IPS-20b (cell line): ENCODE data around the gene SPARC.
A peak's percentile ranks its signal among the peaks of the same experiment; 100 is the strongest.
"Not testable (repeated sequence)": the region's sequence is repeated elsewhere in the genome, so short reads cannot be mapped to it uniquely, and the experiment has no call there.

Source experiments
- H3K27ac ChIP-seq: one replicate; pipeline ENCODE4 v1.5.1; 2013; ENCODE audit warnings: low read length
- H3K27me3 ChIP-seq: 2 replicates; pipeline ENCODE4 v1.6.1; 2013; ENCODE audit warnings: mild to moderate bottlenecking, low read length, inconsistent platforms; ENCODE audit not compliant: insufficient read depth
- H3K36me3 ChIP-seq: 2 replicates; pipeline ENCODE4 v1.6.1; 2013; ENCODE audit warnings: low read depth, mild to moderate bottlenecking, inconsistent platforms, low read length, moderate library complexity; ENCODE audit not compliant: insufficient read depth
- H3K4me1 ChIP-seq: 2 replicates; pipeline ENCODE4 v1.6.1; 2013; ENCODE audit warnings: mild to moderate bottlenecking, control low read depth, inconsistent platforms, low read length, moderate library complexity; ENCODE audit not compliant: insufficient read depth
- H3K4me3 ChIP-seq: 2 replicates; pipeline ENCODE4 v1.5.1; 2013; ENCODE audit warnings: mild to moderate bottlenecking, low read length, inconsistent platforms
- H3K9ac ChIP-seq: 2 replicates; pipeline ENCODE4 v1.6.1; 2013; ENCODE audit warnings: low read depth, mild to moderate bottlenecking, inconsistent platforms, low read length, moderate library complexity
- H3K9me3 ChIP-seq: 2 replicates; pipeline ENCODE4 v1.6.1; 2013; ENCODE audit warnings: mild to moderate bottlenecking, low read depth, low read length, inconsistent platforms; ENCODE audit not compliant: insufficient read depth

SPARC gene

DNA sequence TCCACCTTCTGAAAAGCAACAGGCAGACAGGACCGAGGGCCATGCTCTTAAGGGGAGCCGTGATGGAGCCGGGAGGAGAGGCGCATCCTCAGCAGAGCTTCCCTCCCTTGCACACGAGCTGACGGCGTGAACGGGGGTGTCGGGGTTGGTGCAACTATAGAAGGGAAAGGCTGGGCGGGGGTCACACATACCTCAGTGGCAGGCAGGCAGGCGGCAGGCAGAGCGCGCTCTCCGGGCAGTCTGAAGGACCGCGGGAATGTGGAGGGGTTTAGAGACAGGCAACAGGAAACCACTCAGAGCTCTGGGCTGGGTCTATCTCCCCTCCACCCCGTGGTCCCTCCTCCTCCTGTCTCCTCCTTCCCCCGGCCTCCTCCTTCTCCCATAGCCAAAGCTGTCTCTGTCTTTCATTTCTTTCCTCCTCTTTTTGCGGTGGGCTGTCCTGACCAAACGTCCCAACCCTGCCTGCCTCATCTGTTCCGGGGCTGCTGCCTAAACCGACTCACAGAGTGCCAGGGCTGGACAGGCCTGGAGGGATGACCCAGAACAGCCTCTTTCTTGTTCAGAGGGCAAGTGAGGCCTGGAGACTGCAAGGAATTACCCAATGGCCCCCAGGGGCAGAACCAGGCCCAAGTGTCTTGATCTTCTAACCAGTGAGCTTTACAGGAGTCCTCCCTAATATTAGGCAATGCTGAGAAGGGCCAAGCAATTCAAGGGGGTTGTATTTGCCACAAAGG, at the start of gene SPARC:
Gene SPARC (minus strand): TSS at position 242 of the 734 bp plus-strand sequence. CDS start 10,727 bp downstream, outside the sequence.
- Histone ChIP-seq H3K27me3 (no peaks in the 10 kb centered on the region), H3K27ac (peak within 1 kb of the TSS; percentile 43), H3K9me3 (no peaks in the 10 kb centered on the region), H3K36me3 (peaks cover 13% of the 10 kb centered on the region; the same call in 1 of the 2 replicates), H3K4me3 (peak within 1 kb of the TSS; percentile 90), H3K9ac (peak within 1 kb of the TSS; percentile 86; the same call in 1 of the 2 replicates), H3K4me1 (peaks cover 31% of the 10 kb centered on the region)

DNA sequence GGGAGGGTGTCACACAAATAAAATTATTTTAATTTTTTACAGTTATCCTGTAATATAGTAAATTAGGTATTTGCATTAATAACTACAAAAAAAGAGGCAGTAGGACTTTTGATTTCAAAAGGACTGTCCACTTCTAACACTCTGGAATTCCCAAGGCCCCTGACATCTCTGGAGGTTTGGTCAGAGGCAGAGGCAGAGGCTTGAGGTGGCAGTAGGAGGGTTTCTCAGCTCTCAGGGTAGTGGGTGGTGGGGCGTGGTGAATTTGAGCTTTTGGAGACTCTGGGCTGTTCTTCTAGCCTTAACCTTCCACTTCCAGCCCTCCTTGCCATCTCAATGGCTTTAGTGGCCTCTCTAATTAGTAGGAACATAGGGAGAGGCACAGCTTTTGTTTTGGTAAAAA, 48.9 kb upstream of the SPARC start:
- Histone ChIP-seq H3K36me3 (no peaks in the 10 kb centered on the region), H3K27me3 (no peaks in the 10 kb centered on the region), H3K27ac (no peak overlapping the region), H3K9ac (no peak overlapping the region), H3K4me3 (no peak overlapping the region), H3K9me3 (no peaks in the 10 kb centered on the region), H3K4me1 (peaks cover 20% of the 10 kb centered on the region)

DNA sequence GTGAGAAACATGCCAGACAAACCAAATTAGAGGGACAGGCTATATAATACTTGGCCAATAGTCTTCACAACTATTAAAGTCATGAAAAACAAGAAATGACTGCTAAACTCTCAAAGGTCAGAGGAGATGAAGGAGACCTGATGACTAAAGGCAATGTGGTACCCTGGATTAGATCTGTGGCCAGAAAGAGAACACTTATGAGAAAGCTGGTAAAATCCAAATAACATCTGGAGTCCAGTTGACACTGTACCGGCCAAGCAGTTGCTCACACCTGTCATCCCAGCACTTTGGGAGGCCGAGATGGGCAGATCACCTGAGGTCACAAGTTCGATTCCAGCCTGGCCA, 47.3 kb upstream of the SPARC start:
- Histone ChIP-seq H3K36me3 (no peaks in the 10 kb centered on the region), H3K9me3 (peaks cover 9% of the 10 kb centered on the region; the same call in 1 of the 2 replicates), H3K4me1 (peaks cover 7% of the 10 kb centered on the region; the same call in 1 of the 2 replicates), H3K4me3 (no peak overlapping the region), H3K27ac (no peak overlapping the region), H3K27me3 (no peaks in the 10 kb centered on the region), H3K9ac (no peak overlapping the region)

DNA sequence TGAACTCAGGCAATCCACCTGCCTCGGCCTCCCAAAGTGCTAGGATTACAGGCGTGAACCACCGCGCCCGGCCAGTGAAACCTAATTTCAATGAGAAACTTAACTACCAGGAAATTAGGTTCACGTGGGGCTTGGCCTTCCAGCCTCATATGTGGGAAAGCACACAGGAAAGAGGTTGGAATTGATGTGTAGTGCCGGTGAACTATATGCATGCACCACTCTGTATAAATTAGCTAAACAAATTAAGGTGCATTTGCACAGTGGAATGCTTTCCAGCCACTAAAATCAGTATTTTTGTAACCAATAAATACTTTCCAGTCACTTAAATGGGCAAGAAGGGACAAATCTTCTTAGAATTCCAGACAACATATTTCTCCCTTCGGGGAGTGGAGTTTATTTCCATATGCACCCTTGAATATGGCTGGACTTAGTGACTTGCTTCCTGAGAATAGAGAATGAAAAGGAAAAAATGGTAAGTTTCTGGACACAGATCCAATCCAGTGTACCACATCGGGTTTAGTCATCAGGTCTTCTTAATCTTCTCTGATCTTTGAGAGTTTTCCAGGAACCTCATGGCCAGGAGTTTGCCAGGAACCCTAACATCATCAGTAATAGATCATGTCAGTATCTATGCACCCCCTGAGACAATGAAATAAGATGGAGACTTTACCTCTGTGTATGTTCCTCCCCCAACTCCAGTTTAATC, 46.8 kb upstream of the SPARC start:
- Histone ChIP-seq H3K27ac (no peak overlapping the region), H3K36me3 (no peaks in the 10 kb centered on the region), H3K9ac (no peak overlapping the region), H3K9me3 (peaks cover 9% of the 10 kb centered on the region; the same call in 1 of the 2 replicates), H3K4me1 (peaks cover 7% of the 10 kb centered on the region; the same call in 1 of the 2 replicates), H3K4me3 (no peak overlapping the region), H3K27me3 (no peaks in the 10 kb centered on the region)

DNA sequence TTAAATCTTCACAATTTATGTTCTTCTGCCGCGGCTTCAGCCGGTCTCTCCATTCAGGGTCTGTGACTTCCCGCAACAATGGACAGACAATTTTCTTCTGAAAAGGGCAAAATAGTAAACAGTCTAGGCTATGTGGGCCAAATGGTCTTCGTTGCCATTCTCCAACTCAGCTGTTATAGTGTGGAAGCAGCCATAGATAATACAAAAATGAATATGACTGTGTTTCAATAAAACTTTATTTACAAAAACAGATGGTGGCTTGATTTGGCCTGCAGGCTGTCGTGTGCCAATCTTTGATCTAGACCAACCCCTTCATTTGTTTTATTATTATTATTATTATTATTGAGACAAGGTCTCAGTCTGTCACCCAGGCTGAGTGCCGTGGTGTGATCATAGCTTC, 43.7 kb upstream of the SPARC start:
- no peak overlapping the region for H3K9ac ChIP-seq
- H3K9me3 ChIP-seq = peaks cover 9% of the 10 kb centered on the region; the same call in 1 of the 2 replicates
- no peaks in the 10 kb centered on the region for H3K27me3 ChIP-seq
- H3K36me3 ChIP-seq = no peaks in the 10 kb centered on the region
- peaks cover 7% of the 10 kb centered on the region; the same call in 1 of the 2 replicates for H3K4me1 ChIP-seq
- no peak overlapping the region for H3K4me3 ChIP-seq
- H3K27ac ChIP-seq = no peak overlapping the region

GRCh38 chr5:151729597-151729996, 42.9 kb upstream of the SPARC start:
- H3K4me3 ChIP-seq, H3K9me3 ChIP-seq, H3K27me3 ChIP-seq, H3K4me1 ChIP-seq, H3K27ac ChIP-seq, H3K9ac ChIP-seq, H3K36me3 ChIP-seq: not testable (repeated sequence)

GRCh38 chr5:151724360-151724759, 37.6 kb upstream of the SPARC start:
- Histone ChIP-seq H3K9ac (no peak overlapping the region), H3K4me1 (peaks cover 7% of the 10 kb centered on the region), H3K36me3 (no peaks in the 10 kb centered on the region), H3K9me3 (no peaks in the 10 kb centered on the region), H3K27ac (no peak overlapping the region), H3K27me3 (no peaks in the 10 kb centered on the region), H3K4me3 (no peak overlapping the region)

GRCh38 chr5:151722546-151722945, 35.8 kb upstream of the SPARC start:
- H3K27me3 ChIP-seq = no peaks in the 10 kb centered on the region
- H3K4me3 ChIP-seq = no peak overlapping the region
- H3K36me3 ChIP-seq = no peaks in the 10 kb centered on the region
- H3K9ac ChIP-seq = no peak overlapping the region
- H3K27ac ChIP-seq = no peak overlapping the region
- peaks cover 7% of the 10 kb centered on the region for H3K4me1 ChIP-seq
- H3K9me3 ChIP-seq = no peaks in the 10 kb centered on the region

DNA sequence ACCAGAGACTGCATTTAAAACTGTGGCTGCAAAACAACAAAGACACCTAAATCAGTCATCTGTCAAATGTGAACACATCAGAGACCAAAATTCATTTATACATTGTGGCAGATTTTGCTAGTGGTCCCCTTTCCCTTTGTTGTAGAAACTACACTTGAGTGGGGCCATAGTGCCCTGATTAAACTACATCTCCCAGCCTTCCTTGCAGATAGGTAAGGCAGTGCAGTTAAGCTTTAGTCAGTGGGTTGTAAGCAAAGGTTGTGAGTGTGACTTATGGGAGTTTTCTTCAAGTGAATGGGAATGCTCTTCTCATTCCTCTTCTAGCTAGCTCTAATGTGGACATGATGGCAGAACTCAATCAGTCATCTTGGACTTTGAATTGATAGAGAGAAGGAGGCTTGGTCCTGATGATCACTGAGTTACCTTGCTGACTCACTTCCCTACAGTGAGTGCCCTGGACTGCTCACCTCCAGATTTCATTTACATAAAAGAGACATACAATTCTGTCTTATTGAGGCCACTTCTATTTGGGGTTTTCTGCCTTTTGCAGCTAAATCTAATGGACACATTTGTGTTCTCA, 35.2 kb upstream of the SPARC start:
- peaks cover 7% of the 10 kb centered on the region for H3K4me1 ChIP-seq
- no peak overlapping the region for H3K4me3 ChIP-seq
- no peaks in the 10 kb centered on the region for H3K36me3 ChIP-seq
- H3K27me3 ChIP-seq = no peaks in the 10 kb centered on the region
- no peak overlapping the region for H3K9ac ChIP-seq
- H3K9me3 ChIP-seq = no peaks in the 10 kb centered on the region
- no peak overlapping the region for H3K27ac ChIP-seq

- Histone ChIP-seq H3K27ac (no peak overlapping the region), H3K4me1 (peaks cover 7% of the 10 kb centered on the region), H3K36me3 (no peaks in the 10 kb centered on the region), H3K4me3 (no peak overlapping the region), H3K27me3 (no peaks in the 10 kb centered on the region), H3K9ac (no peak overlapping the region), H3K9me3 (no peaks in the 10 kb centered on the region)
Measured at GRCh38 chr5:151721087-151721646, 34.5 kb upstream of the SPARC start.

GRCh38 chr5:151720215-151720614, 33.5 kb upstream of the SPARC start:
- H3K4me1 ChIP-seq = peaks cover 7% of the 10 kb centered on the region
- no peaks in the 10 kb centered on the region for H3K9me3 ChIP-seq
- H3K36me3 ChIP-seq = no peaks in the 10 kb centered on the region
- H3K27me3 ChIP-seq = no peaks in the 10 kb centered on the region
- no peak overlapping the region for H3K27ac ChIP-seq
- no peak overlapping the region for H3K4me3 ChIP-seq
- no peak overlapping the region for H3K9ac ChIP-seq
